Measurements from ENCODE around the gene AUTS2. TPM values are rescaled to one million over a fixed set of nuclear protein-coding genes. Genes with fewer than 3 reads are reported as not detected.

AUTS2 gene
- total RNA-seq, 5 donors from 2014 or later (not counting 1 experiment from before 2014, with no cell fraction given) = 10.6 to 66.2 (median 37.6) TPM

DNA sequence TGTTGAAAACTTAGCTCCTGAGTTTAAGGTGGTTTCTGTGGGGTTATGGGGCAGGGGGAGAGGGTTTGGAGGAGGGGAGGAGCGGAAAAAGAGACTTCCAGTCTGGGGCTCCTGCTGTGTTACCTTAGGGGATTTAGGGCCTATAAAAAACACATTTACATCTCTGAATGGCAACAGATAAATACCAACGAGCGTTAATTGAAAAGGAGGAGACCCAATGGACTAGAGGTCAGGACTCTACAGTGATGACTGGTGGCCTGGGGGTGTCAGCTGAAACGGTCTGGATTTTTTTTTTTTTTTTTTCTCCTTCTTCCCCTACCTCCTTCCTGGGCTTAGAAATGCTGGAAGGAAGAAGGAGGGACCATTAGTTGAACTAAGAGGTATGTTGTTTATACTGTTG is 47.4 kb downstream of the AUTS2 start:
- H3K9me3 Mint-ChIP-seq = no peaks in the 10 kb centered on the region
- Histone ChIP-seq H3K9me3 (no peaks in the 10 kb centered on the region), H3K36me3 (ENCODE audit: control insufficient read depth in 2 of 2, extremely low read depth in 1 of 2, insufficient read depth in 1 of 2, low read length in 1 of 2) (no peaks in the 10 kb centered on the region), H3K27ac (ENCODE audit: low read length) (no peak overlapping the region), H3K4me1 (ENCODE audit: control insufficient read depth in 1 of 2, extremely low read depth in 1 of 2, insufficient read depth in 2 of 2, low read length in 2 of 2) (no peaks in the 10 kb centered on the region), H3K4me3 (ENCODE audit: control insufficient read depth in 1 of 2, extremely low read depth in 1 of 2, low read length in 1 of 2) (no peak overlapping the region), H3K27me3 (replicated peaks in 1 of 2; ENCODE audit: control insufficient read depth in 2 of 2, extremely low read depth in 1 of 2, insufficient read depth in 2 of 2, low read length in 1 of 2) (no peaks in the 10 kb centered on the region)
- no CpG with 5 or more reads among the region's 4 CpGs for WGBS (ENCODE audit: insufficient coverage)
- ATAC-seq (replicated peaks in 1 of 4) = no peak
- peaks cover under 1 to 3% of the 10 kb centered on the region in 2 donors for H3K27me3 Mint-ChIP-seq
- no peaks in the 10 kb centered on the region for H3K36me3 Mint-ChIP-seq
- ChIA-PET CTCF (interaction anchor here in 1 of 2 donors (0.6 kb wide), 1 partner anchor 1058 kb away, joined by 3 read pairs; no protein-coding TSS in a partner anchor), POLR2A (no interaction called here)
- H3K4me3 Mint-ChIP-seq = no peak overlapping the region
- H3K4me1 Mint-ChIP-seq = peaks cover 0 to 2% (median under 1%) of the 10 kb centered on the region in 3 donors
- H3K27ac Mint-ChIP-seq = no peak overlapping the region
- no peak for DNase-seq

DNA sequence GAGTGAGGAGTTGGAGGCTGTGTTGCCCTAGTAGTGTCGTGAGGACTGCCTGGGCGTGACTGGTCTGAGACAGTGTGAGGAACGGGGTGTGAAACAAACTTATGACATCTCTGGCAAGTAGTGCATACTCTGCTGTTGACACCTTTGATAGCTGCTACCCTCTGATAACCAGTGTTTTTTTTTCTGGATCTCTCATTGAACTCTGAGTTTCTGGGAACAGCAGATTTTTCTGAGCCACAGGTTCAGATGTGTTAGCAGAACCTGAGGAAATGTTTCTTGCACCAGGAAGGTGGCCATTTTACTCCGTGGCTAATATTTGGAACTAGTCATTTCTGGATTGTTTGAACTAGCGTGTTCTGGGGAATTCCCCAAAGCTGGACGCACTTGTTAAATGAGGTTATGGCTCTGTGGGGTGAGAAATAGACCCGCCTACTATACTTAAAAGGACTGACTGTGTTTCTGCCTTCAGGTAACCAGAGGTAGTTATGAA is 52.9 kb downstream of the AUTS2 start:
- Histone ChIP-seq H3K9me3 (no peaks in the 10 kb centered on the region), H3K27ac (ENCODE audit: low read length) (no peak overlapping the region), H3K36me3 (ENCODE audit: control insufficient read depth in 2 of 2, extremely low read depth in 1 of 2, insufficient read depth in 1 of 2, low read length in 1 of 2) (no peaks in the 10 kb centered on the region), H3K4me1 (ENCODE audit: control insufficient read depth in 1 of 2, extremely low read depth in 1 of 2, insufficient read depth in 2 of 2, low read length in 2 of 2) (no peaks in the 10 kb centered on the region), H3K4me3 (ENCODE audit: control insufficient read depth in 1 of 2, extremely low read depth in 1 of 2, low read length in 1 of 2) (no peak overlapping the region), H3K27me3 (replicated peaks in 1 of 2; ENCODE audit: control insufficient read depth in 2 of 2, extremely low read depth in 1 of 2, insufficient read depth in 2 of 2, low read length in 1 of 2) (no peaks in the 10 kb centered on the region)
- peak in 6 of 35 experiments; percentile 0 to 42 (median 8) for DNase-seq
- no peak overlapping the region for H3K4me3 Mint-ChIP-seq
- no peaks in the 10 kb centered on the region for H3K36me3 Mint-ChIP-seq
- CTCF ChIA-PET = no interaction called here
- H3K9me3 Mint-ChIP-seq = no peaks in the 10 kb centered on the region
- H3K27ac Mint-ChIP-seq = no peak overlapping the region
- peaks cover 2 to 3% of the 10 kb centered on the region in 2 donors for H3K27me3 Mint-ChIP-seq
- 50% methylated on average over 3 of the region's 7 CpGs for WGBS (ENCODE audit: insufficient coverage)
- peaks cover 0 to 7% (median 2%) of the 10 kb centered on the region in 3 donors for H3K4me1 Mint-ChIP-seq
- POLR2A ChIA-PET = interaction anchor here in 1 of 2 donors (0.6 kb wide), 1 partner anchor 45 kb away, joined by 3 read pairs; no protein-coding TSS in a partner anchor
- ATAC-seq (replicated peaks in 1 of 4) = peak in 1 of 4 experiments; percentile 26

DNA sequence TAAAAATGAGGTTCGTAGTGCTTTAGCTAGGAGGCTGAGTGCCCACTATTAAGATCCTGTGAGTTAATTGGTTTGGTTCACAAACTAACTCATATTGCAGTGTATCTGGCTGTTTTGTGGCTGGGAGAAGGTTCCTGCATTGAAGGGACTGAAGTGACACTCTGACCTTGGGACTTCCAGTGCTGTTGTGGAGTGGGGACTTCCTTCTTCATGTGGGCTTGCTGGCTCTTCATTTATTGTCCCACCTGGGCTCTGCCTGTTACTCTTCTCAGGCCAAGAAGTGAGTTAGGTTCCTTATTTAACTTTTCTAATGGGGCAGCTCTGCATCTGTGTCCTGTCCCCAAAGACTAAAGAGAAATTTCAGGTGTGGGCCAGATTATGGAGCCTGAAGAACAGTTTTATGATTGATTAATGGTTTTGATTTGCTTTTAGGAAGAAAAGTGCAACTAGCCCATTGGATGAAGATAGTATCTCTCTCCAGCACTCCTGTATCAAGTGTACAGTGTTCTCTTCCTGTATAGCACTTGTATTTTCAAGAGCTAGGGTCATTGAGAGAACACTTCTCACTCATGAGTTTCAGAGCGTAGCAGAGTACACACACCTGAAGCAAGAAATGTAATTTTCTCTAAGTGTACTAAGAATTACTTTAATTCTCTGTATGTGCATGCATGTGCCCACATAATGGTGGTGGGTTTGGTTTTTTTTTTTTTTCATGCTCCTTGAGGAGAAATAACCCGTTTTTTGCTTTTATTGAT is 54.8 kb downstream of the AUTS2 start:
- ATAC-seq (replicated peaks in 1 of 4) (no peak), DNase-seq (no peak)
- Histone ChIP-seq H3K27me3 (replicated peaks in 1 of 2; ENCODE audit: control insufficient read depth in 2 of 2, extremely low read depth in 1 of 2, insufficient read depth in 2 of 2, low read length in 1 of 2) (no peaks in the 10 kb centered on the region), H3K36me3 (ENCODE audit: control insufficient read depth in 2 of 2, extremely low read depth in 1 of 2, insufficient read depth in 1 of 2, low read length in 1 of 2) (no peaks in the 10 kb centered on the region), H3K9me3 (no peaks in the 10 kb centered on the region), H3K4me1 (ENCODE audit: control insufficient read depth in 1 of 2, extremely low read depth in 1 of 2, insufficient read depth in 2 of 2, low read length in 2 of 2) (no peaks in the 10 kb centered on the region), H3K27ac (ENCODE audit: low read length) (no peak overlapping the region), H3K4me3 (ENCODE audit: control insufficient read depth in 1 of 2, extremely low read depth in 1 of 2, low read length in 1 of 2) (no peak overlapping the region)
- Mint-ChIP-seq H3K36me3 (no peaks in the 10 kb centered on the region), H3K27me3 (peaks cover 2 to 3% of the 10 kb centered on the region in 2 donors), H3K9me3 (no peaks in the 10 kb centered on the region), H3K4me1 (peaks cover 0 to 7% (median 0%) of the 10 kb centered on the region in 3 donors), H3K4me3 (no peak overlapping the region), H3K27ac (no peak overlapping the region)
- ChIA-PET CTCF (no interaction called here), POLR2A (no interaction called here)
- WGBS (ENCODE audit: insufficient coverage) = 80% methylated on average over 2 of the region's 3 CpGs

DNA sequence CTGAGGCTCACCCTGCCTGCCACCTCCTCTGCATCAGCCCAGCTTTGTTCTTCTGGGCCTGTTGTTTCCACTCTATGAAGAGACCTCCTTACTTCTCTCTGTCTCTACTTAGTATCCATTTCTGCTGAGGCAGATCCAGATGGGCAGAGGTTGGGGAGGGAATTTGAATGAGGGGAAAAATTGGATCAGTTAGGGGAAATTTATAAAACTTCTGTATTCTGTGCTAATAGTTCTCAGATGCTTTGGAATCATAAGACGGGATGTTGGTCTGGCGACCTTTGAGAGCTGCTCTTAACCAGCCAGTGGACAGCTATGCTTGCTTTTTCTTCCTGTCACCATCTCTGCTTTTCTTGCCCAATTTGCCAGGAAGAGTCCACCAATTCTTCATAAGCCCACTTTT is 55.5 kb downstream of the AUTS2 start:
- no peaks in the 10 kb centered on the region for H3K27me3 ChIP-seq (replicated peaks in 1 of 2; ENCODE audit: control insufficient read depth in 2 of 2, extremely low read depth in 1 of 2, insufficient read depth in 2 of 2, low read length in 1 of 2)
- H3K9me3 Mint-ChIP-seq = no peaks in the 10 kb centered on the region
- H3K4me3 ChIP-seq (ENCODE audit: control insufficient read depth in 1 of 2, extremely low read depth in 1 of 2, low read length in 1 of 2) = no peak overlapping the region
- H3K36me3 ChIP-seq (ENCODE audit: control insufficient read depth in 2 of 2, extremely low read depth in 1 of 2, insufficient read depth in 1 of 2, low read length in 1 of 2) = no peaks in the 10 kb centered on the region
- POLR2A ChIA-PET = no interaction called here
- DNase-seq (no peak), ATAC-seq (replicated peaks in 1 of 4) (no peak)
- no peaks in the 10 kb centered on the region for H3K4me1 ChIP-seq (ENCODE audit: control insufficient read depth in 1 of 2, extremely low read depth in 1 of 2, insufficient read depth in 2 of 2, low read length in 2 of 2)
- H3K36me3 Mint-ChIP-seq = no peaks in the 10 kb centered on the region
- H3K9me3 ChIP-seq = no peaks in the 10 kb centered on the region
- peaks cover 0 to 2% of the 10 kb centered on the region in 2 donors for H3K27me3 Mint-ChIP-seq
- H3K4me1 Mint-ChIP-seq = peaks cover 0 to 7% (median 0%) of the 10 kb centered on the region in 3 donors
- H3K4me3 Mint-ChIP-seq = no peak overlapping the region
- WGBS (ENCODE audit: insufficient coverage) = 94% methylated on average over 2 of the region's 2 CpGs
- CTCF ChIA-PET = no interaction called here
- H3K27ac Mint-ChIP-seq = no peak overlapping the region
- H3K27ac ChIP-seq (ENCODE audit: low read length) = no peak overlapping the region

DNA sequence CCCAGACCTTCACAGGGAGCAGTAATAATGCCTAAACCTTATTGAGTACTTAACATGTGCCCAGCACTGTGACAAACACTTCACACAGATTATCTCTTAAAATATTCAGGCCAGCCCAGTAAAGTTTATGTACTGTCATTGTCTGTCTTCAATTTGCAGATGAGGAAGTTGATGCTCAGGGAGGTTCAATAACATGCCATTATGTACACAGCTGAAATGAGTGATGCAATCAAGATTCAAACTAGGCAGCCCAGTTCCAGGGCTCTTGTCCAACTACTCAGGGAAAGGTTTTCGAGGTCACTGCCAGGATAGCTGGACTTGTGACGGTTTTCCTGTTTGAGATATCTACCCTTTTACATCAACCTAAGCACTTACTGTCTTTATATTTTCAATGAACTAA is 56.1 kb downstream of the AUTS2 start:
- Histone ChIP-seq H3K4me3 (ENCODE audit: control insufficient read depth in 1 of 2, extremely low read depth in 1 of 2, low read length in 1 of 2) (no peak overlapping the region), H3K27ac (ENCODE audit: low read length) (no peak overlapping the region), H3K4me1 (ENCODE audit: control insufficient read depth in 1 of 2, extremely low read depth in 1 of 2, insufficient read depth in 2 of 2, low read length in 2 of 2) (no peaks in the 10 kb centered on the region), H3K36me3 (ENCODE audit: control insufficient read depth in 2 of 2, extremely low read depth in 1 of 2, insufficient read depth in 1 of 2, low read length in 1 of 2) (no peaks in the 10 kb centered on the region), H3K27me3 (replicated peaks in 1 of 2; ENCODE audit: control insufficient read depth in 2 of 2, extremely low read depth in 1 of 2, insufficient read depth in 2 of 2, low read length in 1 of 2) (no peaks in the 10 kb centered on the region), H3K9me3 (no peaks in the 10 kb centered on the region)
- ChIA-PET POLR2A (no interaction called here), CTCF (no interaction called here)
- DNase-seq (no peak), ATAC-seq (replicated peaks in 1 of 4) (no peak)
- Mint-ChIP-seq H3K4me1 (peaks cover 0 to 7% (median 0%) of the 10 kb centered on the region in 3 donors), H3K9me3 (no peaks in the 10 kb centered on the region), H3K4me3 (no peak overlapping the region), H3K27ac (no peak overlapping the region), H3K36me3 (no peaks in the 10 kb centered on the region), H3K27me3 (peaks cover 0 to 2% of the 10 kb centered on the region in 2 donors)
- no CpG with 5 or more reads among the region's 2 CpGs for WGBS (ENCODE audit: insufficient coverage)

DNA sequence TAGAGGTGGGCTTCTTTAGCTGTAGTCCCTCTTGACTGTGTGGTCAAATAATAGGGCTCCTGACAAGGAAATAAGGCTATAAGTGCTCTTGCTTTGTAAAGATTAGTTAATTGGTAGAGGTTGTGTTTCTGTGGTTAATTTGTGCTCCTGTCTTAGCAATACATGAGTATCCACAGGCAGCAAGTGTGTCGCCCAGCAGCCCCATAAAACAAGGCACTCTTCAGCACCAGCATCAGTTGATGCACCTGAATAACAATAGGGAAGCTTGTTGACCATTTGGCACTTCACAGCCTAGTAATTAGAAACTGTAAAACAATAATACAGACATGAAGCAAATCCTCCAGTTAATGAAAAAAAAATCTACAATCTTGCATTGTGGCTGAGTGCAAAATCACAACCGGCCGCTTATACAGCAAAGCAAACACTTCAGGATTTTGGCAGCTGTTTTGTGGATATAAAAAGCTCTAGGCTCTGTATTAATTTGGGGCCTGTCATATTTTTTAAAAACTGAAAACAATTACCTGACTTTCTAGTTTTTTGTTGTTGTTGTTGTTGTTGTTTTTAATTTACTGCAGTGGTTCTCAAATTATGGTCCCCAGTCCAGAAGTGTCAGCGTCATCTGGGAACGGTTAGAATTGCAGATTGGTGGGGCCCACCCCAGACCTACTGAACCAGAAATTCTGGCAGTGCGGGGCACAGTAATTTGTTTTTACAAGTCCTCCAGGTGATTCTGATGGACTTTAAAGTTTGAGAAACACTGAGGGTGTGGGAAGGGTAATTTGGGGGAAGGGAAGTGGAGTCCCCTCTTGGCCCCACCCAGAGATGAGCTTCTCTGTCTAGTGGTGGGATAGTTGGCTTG is 56.8 kb downstream of the AUTS2 start:
- Mint-ChIP-seq H3K4me1 (peaks cover 0 to 7% (median 0%) of the 10 kb centered on the region in 3 donors), H3K36me3 (no peaks in the 10 kb centered on the region), H3K4me3 (no peak overlapping the region), H3K27me3 (peaks cover 0 to 2% of the 10 kb centered on the region in 2 donors), H3K27ac (no peak overlapping the region), H3K9me3 (no peaks in the 10 kb centered on the region)
- Histone ChIP-seq H3K27me3 (replicated peaks in 1 of 2; ENCODE audit: control insufficient read depth in 2 of 2, extremely low read depth in 1 of 2, insufficient read depth in 2 of 2, low read length in 1 of 2) (no peaks in the 10 kb centered on the region), H3K36me3 (ENCODE audit: control insufficient read depth in 2 of 2, extremely low read depth in 1 of 2, insufficient read depth in 1 of 2, low read length in 1 of 2) (no peaks in the 10 kb centered on the region), H3K4me1 (ENCODE audit: control insufficient read depth in 1 of 2, extremely low read depth in 1 of 2, insufficient read depth in 2 of 2, low read length in 2 of 2) (no peaks in the 10 kb centered on the region), H3K9me3 (no peaks in the 10 kb centered on the region), H3K4me3 (ENCODE audit: control insufficient read depth in 1 of 2, extremely low read depth in 1 of 2, low read length in 1 of 2) (no peak overlapping the region), H3K27ac (ENCODE audit: low read length) (no peak overlapping the region)
- DNase-seq (no peak), ATAC-seq (replicated peaks in 1 of 4) (no peak)
- ChIA-PET POLR2A (no interaction called here), CTCF (no interaction called here)
- 91% methylated on average over 3 of the region's 6 CpGs for WGBS (ENCODE audit: insufficient coverage)

Data from T-cell (primary cell).